HG02571 (cell line): ENCODE results near the gene TXNDC16.

Experiments used
- ATAC-seq: cut with Tn5 transposase; IDR thresholded peaks from one replicate; pipeline ENCODE4 v1.9.1; 2021; ENCODE audit warnings: mild to moderate bottlenecking, moderate library complexity; ENCODE audit not compliant: unreplicated experiment

TXNDC16 gene

GRCh38 chr14:52457411-52457810 lies 94.9 kb downstream of the TXNDC16 start:
- no peak for ATAC-seq

DNA sequence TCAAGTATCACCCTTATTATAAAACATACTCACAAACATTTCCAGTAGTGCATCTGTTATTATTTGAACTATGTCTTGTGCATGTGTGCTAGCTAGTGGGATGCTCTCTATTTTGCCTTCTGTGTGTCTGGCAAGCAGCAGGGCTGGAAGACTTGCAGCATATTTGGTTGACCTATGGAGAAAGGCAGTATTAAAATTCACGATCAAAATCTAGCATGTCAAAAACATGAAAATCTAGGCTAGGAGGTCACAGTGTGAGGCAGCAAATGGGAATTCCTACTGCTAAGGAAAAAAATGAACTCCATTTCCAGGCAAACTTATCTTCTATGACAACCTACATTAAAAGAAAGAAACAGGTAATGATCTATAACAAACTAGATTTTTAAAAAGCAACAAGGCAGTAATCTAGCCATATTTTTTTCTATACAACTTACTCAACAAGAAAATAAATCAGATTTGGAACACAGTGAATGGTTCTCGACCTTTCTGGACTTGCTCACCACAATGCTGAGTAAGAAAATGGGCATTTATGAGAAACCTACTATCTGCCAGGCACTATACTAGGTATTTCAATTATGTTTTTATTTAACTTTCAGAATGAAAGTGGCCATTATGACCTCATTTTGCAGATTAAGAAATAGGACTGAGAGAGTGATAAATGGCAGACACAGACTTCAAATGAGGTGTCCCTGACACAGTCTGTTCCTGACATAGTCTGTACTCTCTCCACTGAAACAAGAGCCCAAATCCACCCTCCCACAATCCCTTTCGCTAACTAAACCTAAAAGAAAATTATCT lies 96.8 kb downstream of the TXNDC16 start:
- ATAC-seq = no peak

- ATAC-seq = no peak
These were observed 105.1 kb downstream of the TXNDC16 start for GRCh38 chr14:52447236-52447635.

- ATAC-seq = no peak
These were observed 106.0 kb downstream of the TXNDC16 start for GRCh38 chr14:52446355-52446754.

DNA sequence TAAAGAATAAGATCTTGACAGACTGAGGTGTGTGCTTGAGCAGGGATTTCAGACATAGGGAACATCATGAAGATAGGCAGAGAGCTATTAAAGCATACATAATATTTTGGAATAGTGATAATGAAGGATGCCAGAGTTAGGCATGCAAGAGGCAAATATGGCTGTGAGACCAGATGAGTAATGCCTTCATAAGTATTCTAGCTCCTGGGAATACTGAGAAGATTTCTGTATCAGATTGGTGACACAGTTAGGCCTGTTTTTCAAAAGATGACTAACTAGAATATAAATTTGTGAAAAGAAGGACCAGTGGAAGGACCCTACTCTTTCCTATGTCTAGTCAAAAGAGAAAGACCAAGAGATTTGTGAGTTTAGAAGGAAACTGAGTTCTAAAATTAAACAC lies 108.8 kb downstream of the TXNDC16 start:
- no peak for ATAC-seq

DNA sequence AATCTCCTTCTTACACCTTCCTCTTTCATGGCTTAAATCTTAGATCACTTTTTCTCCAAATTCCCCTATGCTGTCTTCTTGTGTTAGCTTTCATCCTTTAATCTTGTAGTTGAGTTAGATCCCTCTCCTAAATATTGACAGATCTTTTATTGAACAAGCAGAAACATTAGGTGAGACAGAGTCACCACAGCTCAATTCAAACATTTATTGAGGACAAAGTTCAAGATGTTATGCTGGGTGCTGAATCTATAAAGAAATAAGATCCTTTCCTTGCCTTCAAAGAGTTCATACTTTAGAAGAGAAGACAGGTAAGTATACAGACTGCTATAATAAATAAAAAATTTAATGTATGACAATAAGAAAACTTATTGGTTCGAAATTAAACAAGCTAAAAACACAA lies 109.7 kb downstream of the TXNDC16 start:
- ATAC-seq = no peak

- no peak for ATAC-seq
These were observed 110.1 kb downstream of the TXNDC16 start for GRCh38 chr14:52442166-52442565.

DNA sequence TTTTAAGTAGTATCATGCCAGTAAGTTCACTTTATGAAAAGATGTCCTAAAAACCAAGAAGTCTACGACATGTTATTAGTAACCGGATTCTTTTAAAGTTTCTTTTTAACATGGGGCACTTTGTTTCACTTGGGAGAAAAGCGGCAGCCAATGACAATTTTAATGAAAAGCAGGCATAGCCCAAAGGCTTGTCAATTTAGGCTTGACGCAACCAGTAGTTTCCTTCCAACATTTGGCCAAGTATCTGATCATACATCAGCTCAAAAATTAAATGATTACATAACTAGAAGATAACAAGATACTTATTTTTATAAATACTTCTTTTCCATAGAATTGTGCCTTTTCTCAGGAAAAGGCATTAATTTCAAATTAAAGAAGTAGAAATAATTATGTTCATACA lies 112.8 kb downstream of the TXNDC16 start:
- ATAC-seq = no peak

DNA sequence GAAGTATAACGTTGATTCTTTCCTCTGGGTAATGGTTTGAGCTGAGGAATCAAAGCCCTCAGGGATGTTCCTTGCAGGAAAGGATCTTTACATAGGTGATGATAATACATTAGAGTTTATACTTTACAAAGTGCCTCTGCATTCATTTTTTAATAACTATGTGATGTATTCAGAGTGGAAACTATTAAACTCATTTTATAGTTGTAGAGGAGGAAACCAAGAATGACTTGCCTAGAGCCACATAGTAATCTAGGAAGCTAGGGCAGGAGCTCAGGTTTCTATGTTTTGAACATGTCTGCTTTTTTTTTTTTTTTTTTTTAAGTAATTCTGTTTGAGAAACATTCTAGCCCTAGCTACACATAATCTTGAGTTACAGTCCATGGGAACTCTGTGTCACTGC lies 117.3 kb downstream of the TXNDC16 start:
- no peak for ATAC-seq

DNA sequence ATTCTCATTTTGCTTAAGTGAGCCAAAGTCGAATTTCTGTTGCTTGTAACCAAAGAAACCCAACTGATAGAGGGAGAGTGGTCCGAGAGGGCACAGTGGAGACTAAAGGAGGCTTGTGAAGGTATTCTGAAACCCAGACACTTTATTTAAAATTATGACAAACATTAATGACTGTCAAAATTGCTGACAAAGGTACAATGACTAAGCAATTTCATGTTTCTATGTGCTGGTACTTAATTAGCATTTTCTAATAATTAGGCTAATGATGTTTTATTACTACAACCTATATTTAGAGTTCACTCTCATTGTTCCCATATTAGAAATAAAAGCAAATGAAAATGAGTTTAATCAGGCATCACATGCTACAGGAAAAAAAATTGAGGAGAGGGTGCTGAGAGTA lies 121.8 kb downstream of the TXNDC16 start:
- ATAC-seq = no peak

DNA sequence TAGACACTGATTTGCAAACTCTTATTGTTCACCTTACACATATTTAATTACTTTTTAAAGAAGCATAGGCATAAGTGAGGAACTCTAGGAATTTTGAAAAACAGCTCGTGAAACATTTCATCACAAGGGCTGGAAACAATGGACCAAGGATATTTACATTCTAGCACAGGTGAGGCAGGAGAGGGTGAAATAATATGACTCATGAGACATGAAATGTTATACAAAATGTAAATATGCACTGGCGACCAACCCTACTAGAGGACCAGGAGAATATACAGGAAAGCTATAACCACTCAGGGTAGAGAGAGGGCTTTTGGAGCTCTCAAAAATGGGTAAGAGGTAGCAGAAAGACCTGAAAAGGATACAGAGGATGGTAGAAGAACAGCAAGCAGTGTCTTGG lies 122.9 kb downstream of the TXNDC16 start:
- no peak for ATAC-seq

- no peak for ATAC-seq
These were observed 124.8 kb downstream of the TXNDC16 start for GRCh38 chr14:52427460-52427859.

- no peak for ATAC-seq
These were observed 129.5 kb downstream of the TXNDC16 start for GRCh38 chr14:52422650-52423356.

DNA sequence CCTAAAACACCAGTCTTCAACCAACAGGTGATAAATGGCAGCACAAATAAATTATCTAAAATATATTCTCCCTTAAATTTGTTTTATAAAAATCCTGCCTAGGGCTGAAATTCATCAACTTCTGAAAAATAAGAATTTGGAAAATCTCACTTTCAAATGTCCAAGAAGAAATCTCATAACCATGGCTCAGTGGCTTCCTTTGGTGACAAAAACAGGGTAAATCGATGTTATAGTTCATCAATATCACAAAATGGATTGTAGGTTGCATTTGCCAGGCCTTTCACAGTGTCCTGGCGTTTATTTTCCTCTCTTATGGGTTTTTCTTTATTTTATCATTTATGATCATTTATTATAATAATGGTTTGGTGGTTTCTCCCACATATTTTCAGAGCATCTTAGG lies 135.2 kb downstream of the TXNDC16 start:
- no peak for ATAC-seq

- no peak for ATAC-seq
These were observed 138.4 kb downstream of the TXNDC16 start for GRCh38 chr14:52413729-52414408.

DNA sequence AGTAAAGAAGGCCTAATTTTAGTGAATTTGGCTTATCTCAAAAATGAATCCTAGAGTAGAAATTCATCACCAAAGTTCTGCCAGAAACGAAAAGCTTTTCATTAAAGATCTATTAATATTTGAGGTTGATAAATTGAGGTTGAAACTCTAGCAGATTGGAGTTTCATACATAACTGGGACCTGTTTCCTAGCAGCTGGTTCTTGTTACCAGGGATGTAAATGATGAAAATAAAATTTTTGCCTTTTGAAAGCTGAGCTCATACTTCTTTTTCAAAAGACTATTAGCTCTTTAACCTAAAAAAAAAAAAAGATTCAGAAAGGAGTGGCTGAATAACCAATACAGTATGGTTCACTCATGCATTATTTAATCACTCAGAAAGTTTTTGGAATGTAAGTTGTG lies 139.9 kb downstream of the TXNDC16 start:
- no peak for ATAC-seq

- no peak for ATAC-seq
These were observed 147.0 kb downstream of the TXNDC16 start for GRCh38 chr14:52405314-52405713.

- no peak for ATAC-seq
These were observed 149.3 kb downstream of the TXNDC16 start for GRCh38 chr14:52402812-52403526.

DNA sequence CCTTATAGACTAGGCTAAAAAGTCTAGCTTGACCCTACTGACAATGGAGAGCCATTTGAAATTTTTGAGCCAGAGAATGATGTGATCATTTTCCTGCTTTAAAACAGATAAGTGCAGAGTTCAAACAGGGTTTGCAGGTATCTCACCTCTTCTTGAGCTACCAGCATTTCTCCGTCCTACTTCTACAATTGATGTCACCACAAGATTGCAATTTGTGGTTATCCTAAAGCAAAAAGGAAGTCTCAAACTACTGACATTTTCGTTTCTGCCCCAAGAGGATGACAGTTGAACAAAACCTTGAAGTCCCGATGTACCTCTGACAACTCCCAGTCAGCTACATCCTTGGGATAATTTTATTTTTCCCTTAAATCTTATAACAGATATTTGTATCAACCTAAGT lies 151.5 kb downstream of the TXNDC16 start:
- ATAC-seq = no peak

DNA sequence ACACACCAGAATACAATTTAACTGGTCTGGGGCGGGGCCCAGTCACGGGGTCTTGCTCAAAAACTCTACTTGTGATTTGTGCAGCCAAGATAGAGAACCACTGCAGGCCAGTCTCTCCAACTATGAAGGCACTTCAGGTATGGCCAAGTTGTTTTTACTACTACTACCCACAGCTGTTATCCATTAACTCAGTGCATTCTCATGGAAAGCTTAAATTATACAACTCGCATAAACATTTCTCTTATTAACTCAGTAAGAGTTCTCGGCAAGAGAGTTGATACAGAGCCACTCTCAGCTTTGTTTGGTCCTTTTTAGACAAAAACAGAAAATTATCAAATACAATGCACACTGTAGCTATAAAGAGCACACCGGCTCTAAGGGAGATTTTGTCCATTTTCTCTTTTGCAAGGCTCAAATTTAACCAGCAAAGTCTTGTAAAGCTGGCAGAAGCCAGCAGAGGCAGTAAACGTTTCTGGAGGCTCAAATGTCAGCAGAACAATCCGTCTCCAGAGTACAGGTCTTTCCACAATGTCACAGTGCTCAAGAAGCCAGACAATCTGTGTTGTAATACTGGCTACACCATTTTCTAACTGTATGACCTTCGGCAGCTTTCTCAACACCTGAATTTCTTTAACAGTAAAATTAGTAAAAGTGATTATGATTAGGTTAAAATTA lies 152.2 kb downstream of the TXNDC16 start:
- no peak for ATAC-seq

GRCh38 chr14:52399104-52399503 lies 153.2 kb downstream of the TXNDC16 start:
- no peak for ATAC-seq
